GM12892 (cell line): ENCODE measurements around the gene TCF7L1.

Experiments
- DNase-seq: peaks from one replicate; pipeline ENCODE4 v3.0.0; 2011; ENCODE audit not compliant: insufficient read length
- FAIRE-seq: peaks from 2 replicates; lab custom pipeline; 2011; peaks lifted over from hg19 to GRCh38; lab: Jason Lieb, UNC
- POLR2A ChIP-seq: IDR thresholded peaks from 2 replicates; pipeline ENCODE4 v1.6.1; 2011; ENCODE audit warnings: low read depth, low read length, control low read depth
- POLR2AphosphoS5 ChIP-seq: IDR thresholded peaks from 2 replicates; pipeline ENCODE4 v1.6.1; 2011; ENCODE audit warnings: low read depth, low read length, control low read depth
- TAF1 ChIP-seq: IDR thresholded peaks from 2 replicates; pipeline ENCODE4 v1.6.1; 2011; ENCODE audit warnings: low read depth, mild to moderate bottlenecking, control low read depth, low read length, borderline replicate concordance

The TCF7L1 gene

DNA sequence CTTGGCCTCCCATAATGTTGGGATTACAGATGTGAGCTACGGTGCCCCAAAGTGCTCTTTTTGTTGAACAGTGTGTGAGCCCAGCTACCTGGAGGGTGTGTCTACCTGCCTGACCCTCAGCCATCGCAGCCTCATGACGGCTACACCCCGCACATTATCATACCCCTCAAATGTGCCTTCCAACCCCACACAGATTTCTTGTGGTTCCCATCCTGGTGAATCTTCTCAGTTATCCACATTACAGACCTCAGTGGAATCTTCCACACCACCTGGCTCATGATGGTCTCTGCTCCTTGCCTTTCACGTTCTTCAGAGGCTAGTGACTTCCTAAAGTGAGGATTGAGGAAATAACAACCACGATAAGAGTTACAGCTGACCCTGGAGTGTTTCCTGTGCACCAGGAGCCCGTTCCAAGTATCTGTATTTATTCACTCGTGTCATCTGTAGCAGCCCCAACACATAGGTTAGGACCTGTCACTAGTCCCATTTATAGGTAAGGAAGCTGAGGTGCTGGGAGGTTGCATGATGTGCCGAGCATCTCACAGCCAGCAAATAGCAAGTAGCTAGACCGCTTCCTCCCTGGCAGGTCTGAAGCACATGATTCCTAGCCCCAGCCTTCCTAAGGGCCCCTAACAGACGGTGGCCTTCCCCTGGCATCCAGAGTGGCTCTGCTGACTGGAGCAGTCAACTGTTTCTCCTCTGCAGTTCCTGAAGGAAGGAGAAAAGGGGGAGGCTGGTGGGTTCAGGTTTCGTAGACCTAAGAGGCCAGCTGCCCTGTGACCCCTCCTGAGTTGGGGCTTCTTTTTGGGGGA is 47.3 kb downstream of the TCF7L1 start:
- DNase-seq (no peak), FAIRE-seq (no peak)
- TF ChIP-seq TAF1: no peak
- no peak for TF ChIP-seq POLR2AphosphoS5
- TF ChIP-seq POLR2A: no peak

DNA sequence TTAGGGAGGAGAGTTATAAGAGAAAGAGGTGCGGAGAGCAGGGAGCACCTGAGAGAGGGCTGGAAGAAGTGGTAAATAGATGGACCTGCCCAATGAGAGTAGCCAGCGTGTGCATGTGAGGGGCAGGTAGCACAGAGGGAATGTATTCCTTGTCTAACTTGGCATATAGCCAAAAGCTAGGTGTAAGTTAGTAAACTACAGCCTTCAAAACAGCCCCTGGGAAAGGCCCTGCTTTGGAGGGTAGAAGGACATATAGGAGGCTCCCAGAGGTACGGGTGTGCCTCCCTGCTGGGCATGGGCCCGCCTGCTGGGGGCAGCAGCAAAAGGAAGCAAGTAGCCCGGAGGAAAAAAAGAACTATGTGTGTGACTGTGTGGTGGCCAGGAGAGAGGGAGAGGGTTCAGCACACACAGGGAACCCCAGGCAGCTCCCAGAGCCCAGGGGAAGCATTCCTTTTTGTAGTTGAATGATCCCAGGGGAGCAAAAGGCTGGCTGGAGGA is 48.0 kb downstream of the TCF7L1 start:
- no peak for TF ChIP-seq POLR2AphosphoS5
- no peak for DNase-seq
- FAIRE-seq: no peak

DNA sequence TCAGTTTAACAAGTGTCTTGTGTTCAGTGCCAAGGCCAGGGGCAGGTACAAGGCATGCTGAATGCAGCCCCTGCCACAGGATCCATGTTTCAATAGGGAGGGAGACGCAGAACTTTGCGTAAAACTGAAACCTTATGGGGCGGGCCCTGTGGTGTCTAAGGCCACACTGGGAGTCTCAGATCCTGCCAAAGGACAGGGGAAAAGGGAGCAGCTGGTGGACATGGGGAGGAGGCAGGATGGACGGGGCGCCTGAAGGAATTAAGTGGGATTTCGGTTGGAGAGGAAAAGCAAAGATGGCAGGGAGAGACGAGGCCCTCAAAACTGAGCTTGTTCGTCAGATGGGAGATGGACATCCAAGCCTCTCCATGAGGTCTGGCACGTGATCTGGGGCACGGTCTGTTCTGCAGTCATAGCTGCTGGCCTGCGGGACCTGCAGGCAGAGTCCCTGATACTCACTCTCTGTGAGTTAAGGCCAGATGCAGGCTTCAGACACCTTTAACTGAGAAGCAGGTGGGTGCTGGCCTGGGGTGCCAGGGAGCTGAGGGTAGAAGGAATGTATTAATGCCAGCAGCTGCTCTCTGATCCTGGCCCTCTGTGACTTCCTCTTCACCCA is 48.8 kb downstream of the TCF7L1 start:
- FAIRE-seq: no peak
- TF ChIP-seq POLR2AphosphoS5 (no peak), POLR2A (no peak), TAF1 (no peak)
- DNase-seq: no peak

DNA sequence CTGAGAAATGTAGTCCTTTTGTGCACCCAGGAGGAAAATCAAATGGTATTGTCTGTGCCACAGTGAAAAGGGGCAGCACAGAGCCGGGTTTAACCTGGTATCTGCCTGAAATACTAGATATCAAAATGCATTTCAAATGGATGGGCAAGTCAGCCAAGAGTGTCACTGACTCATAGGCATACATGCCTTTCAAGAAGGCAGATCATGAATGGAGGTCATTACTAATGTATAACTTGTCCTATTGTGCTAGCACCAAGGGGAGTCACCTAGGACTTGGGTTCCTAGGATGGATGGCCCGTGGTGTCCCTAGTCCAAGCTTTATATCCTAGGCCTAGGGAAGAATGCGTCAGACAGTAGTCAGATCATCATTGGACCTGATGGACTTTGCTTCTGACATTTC is 49.9 kb downstream of the TCF7L1 start:
- no peak for DNase-seq
- no peak for FAIRE-seq
- TF ChIP-seq POLR2A: no peak
- TF ChIP-seq TAF1: no peak
- TF ChIP-seq POLR2AphosphoS5: no peak

DNA sequence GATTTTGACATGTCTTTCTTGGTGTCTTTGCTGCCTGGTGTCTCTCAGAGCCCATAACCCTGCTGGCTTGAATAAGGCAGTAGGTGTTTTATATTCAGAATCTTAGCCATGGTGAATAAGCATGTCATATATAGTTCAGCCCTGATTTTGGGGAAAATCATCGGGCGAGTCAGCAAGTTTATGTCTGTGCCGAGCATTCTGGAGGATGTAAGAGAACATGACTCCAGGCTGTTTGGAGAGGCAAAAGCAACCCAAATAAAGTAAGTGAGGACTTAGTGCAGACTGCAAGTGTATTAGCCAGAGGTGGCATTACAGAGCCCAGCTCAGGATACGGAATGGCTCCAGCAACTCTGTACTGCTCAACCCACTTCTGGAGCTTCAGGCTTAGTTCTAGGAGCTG is 50.3 kb downstream of the TCF7L1 start:
- no peak for FAIRE-seq
- TF ChIP-seq TAF1: no peak
- no peak for TF ChIP-seq POLR2AphosphoS5
- TF ChIP-seq POLR2A: no peak
- no peak for DNase-seq

DNA sequence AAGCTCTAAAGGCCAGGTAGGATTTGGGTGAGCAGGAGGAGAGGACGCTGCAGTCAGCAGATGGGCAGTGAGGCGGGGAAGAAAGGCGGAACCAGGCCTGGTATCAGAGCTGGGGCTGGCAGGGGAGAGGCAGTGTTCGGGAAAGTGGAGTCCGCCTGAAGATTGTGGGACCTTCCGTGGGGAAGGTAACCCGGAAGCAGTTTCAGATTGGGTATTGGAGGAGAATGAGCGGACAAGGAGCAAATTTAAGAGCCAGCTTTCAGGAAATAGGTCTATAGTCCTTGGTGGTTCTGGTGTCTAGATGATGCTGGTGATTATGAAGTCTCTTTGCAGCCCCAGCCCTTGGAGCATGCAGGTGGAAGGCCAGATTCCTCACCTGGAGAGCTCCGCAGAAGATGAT is 51.0 kb downstream of the TCF7L1 start:
- DNase-seq: no peak
- TF ChIP-seq POLR2A: no peak
- no peak for FAIRE-seq

DNA sequence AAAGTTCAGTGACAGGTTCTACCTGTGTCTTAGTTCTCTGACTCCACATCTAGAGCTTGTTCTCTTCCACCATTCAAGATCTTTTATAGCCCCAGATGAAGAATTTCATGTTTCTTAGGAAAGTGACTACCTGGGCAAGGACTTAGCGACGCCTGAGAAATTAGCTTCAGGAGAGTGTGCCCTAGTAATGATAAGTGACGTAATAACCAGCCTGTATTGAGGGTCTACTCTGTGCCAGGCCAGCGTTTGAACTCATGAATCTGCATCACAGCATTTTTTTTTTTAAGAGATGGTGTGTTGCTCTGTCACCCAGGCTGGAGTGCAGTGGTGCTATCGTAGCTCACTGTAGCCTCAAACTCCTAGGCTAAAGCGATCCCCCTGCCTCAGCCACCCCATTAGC is 51.8 kb downstream of the TCF7L1 start:
- no peak for FAIRE-seq
- no peak for DNase-seq
- TF ChIP-seq POLR2A: no peak
- TF ChIP-seq TAF1: no peak
- TF ChIP-seq POLR2AphosphoS5: no peak

DNA sequence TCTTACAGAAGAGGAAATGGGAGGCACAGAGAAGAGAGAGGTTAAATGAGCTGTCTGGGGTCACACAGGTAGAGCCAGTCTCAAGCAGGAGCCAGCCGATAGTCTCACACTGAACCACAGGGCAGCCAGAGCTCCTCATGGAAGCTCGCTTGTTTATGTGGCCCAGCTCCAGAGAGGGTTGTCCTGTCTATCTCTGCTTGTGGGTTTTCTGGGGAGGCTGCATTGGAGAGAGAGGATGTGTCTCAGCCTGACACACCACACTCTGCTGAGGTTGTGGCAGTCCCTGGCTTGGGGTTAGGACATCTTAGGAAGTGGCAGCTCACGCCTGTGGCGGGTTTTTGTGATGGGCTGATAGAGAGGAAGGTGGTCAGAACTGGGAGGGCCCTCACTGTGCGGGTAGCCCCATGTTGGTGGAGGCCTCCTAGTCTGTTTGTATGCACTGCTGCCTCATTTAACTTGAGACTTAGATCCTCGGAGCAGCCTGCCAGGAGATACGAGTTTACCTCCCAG is 52.3 kb downstream of the TCF7L1 start:
- TF ChIP-seq POLR2AphosphoS5 (no peak), TAF1 (no peak), POLR2A (no peak)
- FAIRE-seq: no peak
- no peak for DNase-seq

DNA sequence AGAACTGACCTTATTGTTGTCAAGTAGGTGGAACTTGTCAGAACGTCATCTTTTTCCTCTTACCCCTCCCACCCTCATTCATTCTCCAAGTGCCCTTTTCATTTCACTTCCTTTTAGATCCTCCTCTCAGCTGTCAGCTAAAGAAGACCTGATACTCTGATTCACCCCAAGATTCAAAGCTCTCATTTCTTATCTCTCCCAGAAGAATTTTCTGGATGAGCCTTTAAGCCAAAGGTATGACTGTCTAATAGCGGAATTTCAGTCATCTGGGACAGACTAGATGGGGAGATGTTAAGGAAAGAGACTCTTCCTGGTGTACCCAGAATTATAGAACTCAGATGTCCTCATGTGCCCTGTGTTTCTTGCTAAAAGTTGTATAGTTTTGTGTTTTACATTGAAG is 53.9 kb downstream of the TCF7L1 start:
- FAIRE-seq: no peak

DNA sequence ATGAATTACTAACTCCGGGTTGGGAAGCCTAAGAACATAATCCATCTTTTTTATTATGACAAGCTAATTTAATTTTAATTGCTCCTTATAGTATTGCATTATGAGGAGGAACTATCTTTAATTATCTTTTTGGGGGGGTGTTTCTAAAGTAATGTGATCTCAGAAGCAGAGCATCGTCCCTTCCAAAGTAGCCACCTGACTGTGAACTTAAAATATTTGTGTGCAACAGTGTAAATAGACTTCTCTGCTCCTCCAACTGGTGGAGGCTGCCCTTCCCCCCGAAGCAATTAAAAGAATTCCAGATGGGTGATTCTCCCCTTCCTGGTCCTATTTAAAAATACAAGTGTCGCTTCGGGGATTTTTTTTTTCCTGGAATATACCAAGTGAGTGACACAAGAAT is 55.7 kb downstream of the TCF7L1 start:
- no peak for FAIRE-seq
- TF ChIP-seq POLR2AphosphoS5 (no peak), TAF1 (no peak), POLR2A (no peak)

More for the DNA sequence above, 53.9 kb downstream of the TCF7L1 start:
- DNase-seq: no peak
- TF ChIP-seq POLR2AphosphoS5 (no peak), TAF1 (no peak), POLR2A (no peak)

DNA sequence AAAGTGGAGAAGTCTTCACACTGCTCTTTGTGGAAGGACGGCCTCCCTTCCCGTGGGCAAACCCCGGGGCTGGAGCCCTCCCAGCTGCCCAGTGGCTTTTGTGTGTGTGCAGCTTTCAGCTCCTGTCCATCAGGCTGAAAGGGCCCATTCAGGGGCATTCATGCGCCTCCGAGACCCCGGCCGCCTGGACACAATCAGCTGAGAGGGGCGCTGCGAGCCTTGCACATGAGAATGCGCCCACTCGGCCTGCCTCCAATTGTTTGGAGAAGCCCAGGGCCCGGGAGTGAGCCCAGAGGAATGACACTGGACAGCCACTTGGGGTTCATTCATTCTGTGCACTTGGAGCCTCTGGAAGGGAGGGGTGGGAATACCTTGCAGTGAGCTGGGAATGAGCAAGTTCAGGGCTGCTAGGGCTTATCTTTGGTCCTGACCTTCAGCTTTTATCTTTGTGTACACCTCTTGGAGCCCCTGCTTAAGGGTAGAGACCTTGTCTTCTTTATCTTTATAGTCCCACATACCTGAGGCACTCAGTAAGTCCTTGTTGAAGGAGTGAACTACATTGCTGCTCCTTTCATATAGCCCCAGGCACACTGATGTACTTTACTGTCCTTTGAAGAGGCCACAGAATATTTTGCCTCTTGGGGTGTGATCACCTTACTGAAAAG is 56.5 kb downstream of the TCF7L1 start:
- DNase-seq (no peak), FAIRE-seq (no peak)
- TF ChIP-seq TAF1: no peak
- TF ChIP-seq POLR2A: no peak
- TF ChIP-seq POLR2AphosphoS5: no peak

More for the DNA sequence above, 55.7 kb downstream of the TCF7L1 start:
- no peak for DNase-seq

DNA sequence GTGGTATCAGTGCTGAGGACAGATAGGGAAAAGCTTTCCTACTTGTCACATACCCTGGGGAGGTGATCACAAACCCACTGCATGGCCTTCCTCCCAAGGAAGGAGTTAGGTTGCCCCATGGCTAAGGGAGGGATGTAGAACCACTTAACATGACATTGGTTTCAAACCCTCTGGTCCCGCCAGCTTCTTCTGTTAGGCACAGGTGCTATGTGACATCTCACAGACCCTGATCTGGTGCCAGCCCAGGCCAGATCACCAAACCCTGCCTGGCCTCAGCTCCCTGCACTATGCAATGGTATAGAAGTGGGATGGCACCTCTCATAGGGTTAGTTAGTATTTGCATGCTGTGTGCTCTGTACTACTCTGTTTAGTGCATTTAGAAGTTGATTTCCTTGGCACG is 58.0 kb downstream of the TCF7L1 start:
- DNase-seq (no peak), FAIRE-seq (no peak)
- no peak for TF ChIP-seq TAF1
- TF ChIP-seq POLR2AphosphoS5: no peak
- TF ChIP-seq POLR2A: no peak
